WERI-Rb-1 (cell line): ENCODE results near the gene ENO3.
A peak's percentile ranks its signal among the peaks of the same experiment; 100 is the strongest.

Experiments used
- DNase-seq: peaks from one replicate; pipeline ENCODE4 v3.0.0-alpha.2; 2020
- H3K27ac ChIP-seq: fragments of 250-450 bp; sonication (Bioruptor Pico); 2 replicates; pipeline ENCODE4 v1.5.1; 2020; ENCODE audit warnings: mild to moderate bottlenecking, moderate library complexity
- H3K27me3 ChIP-seq: fragments of 250-450 bp; sonication (Bioruptor Pico); 2 replicates; pipeline ENCODE4 v1.5.1; 2021; ENCODE audit warnings: mild to moderate bottlenecking, low read depth, moderate library complexity; ENCODE audit not compliant: insufficient read depth, severe bottlenecking
- H3K36me3 ChIP-seq: fragments of 250-450 bp; sonication (Bioruptor Pico); 2 replicates; pipeline ENCODE4 v1.5.1; 2020; ENCODE audit warnings: mild to moderate bottlenecking, moderate library complexity
- H3K4me3 ChIP-seq: 2 replicates; pipeline ENCODE4 v1.5.1; 2011; ENCODE audit warnings: low read depth, mild to moderate bottlenecking, control low read depth, low read length
- H3K9me3 ChIP-seq: fragments of 250-450 bp; sonication (Bioruptor Pico); 2 replicates; pipeline ENCODE4 v1.5.1; 2021; ENCODE audit warnings: mild to moderate bottlenecking, moderate library complexity; ENCODE audit not compliant: severe bottlenecking
- TF ChIP-seq, protein P1 (sequence below): IDR thresholded peaks from 2 replicates; pipeline ENCODE4 v1.5.1; 2011; ENCODE audit warnings: low read depth, mild to moderate bottlenecking, control low read depth, inconsistent platforms, low read length

ENO3 gene

DNA sequence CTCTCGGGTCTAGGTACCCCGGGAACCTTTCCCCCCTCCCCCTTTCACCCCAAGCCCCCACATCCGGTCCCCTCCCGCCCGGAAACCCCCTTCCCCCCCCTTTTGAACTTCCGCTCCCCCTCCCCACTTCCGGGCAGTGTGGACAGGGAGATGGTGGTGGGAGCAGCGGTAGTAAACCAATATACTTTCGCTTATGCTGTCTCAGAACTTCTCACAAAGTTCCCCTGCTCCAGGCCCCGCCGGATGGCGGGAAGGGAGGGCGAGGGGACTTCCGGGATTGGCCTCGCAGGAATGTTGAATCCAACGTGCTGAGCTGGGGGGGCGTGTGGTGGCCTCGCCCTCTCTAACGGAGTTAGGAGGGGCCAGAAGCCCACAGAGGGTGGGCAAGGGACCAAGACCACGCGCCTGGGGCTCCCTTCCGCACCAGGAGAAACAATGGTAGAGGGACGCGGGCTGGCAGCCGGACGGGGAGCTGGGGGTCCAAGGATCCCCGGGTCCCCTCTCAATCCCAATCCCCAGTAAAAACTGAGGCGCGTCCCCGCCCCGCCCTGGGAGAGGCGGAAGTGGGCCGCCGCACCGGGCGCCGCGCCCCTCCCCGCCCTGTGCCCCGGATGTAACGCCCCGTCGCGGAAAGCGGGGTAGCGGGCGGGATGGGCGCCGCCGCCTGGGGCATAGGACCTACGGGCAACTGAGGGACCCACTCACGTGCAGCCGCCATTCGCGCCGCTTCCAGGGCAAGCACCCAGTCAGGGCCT, 3.3 kb upstream of the ENO3 start:
- Histone ChIP-seq H3K9me3 (no peaks in the 10 kb centered on the region), H3K36me3 (peaks cover 53% of the 10 kb centered on the region), H3K27ac (peak overlapping the region; percentile 95), H3K27me3 (no peaks in the 10 kb centered on the region), H3K4me3 (peak overlapping the region; percentile 96)
- TF ChIP-seq, protein P1, sequence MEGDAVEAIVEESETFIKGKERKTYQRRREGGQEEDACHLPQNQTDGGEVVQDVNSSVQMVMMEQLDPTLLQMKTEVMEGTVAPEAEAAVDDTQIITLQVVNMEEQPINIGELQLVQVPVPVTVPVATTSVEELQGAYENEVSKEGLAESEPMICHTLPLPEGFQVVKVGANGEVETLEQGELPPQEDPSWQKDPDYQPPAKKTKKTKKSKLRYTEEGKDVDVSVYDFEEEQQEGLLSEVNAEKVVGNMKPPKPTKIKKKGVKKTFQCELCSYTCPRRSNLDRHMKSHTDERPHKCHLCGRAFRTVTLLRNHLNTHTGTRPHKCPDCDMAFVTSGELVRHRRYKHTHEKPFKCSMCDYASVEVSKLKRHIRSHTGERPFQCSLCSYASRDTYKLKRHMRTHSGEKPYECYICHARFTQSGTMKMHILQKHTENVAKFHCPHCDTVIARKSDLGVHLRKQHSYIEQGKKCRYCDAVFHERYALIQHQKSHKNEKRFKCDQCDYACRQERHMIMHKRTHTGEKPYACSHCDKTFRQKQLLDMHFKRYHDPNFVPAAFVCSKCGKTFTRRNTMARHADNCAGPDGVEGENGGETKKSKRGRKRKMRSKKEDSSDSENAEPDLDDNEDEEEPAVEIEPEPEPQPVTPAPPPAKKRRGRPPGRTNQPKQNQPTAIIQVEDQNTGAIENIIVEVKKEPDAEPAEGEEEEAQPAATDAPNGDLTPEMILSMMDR, result no peak
- DNase-seq, result peak; percentile 50

DNA sequence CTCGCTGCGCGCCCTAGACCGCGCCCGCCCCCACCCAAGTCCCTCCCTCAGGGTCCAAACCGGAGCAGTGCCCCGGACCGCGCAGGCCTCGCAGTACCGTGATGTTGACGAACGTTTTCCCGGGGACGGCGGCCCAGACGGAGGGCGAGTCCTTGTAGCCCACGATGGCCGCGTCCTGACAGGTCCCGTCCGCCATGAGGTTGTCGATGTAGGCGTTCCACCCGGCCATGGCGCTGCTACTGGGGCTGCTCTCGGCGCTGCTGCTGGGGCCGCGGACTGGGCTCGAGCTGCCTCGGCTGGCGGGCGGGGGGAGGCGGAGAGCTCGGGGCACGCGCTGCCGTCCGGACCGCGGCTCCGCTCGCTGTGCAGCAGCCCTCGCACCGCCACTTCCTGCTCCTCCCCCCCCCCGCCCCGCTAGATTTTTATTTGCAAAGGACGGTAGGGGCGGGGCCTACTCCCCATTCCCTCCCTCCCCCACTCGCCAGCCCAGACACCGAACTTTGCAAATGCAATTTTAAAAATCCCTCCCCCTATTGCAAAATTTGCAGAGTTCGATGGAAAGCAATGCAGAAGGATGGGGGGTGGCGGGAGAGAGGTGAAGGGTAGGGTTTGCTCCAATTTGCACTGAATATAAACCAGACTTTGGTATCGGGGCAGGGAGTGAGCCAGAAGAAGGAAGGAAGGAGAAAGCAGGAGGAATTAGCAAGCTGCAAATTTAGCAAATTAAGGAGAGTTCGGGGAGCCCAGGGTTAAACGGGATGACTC, 2.6 kb upstream of the ENO3 start, which contains the start of gene PFN1:
Gene PFN1, minus strand, starts transcription at position 365 of the 765 bp plus-strand sequence. Its CDS starts 136 bp downstream, at position 229.
- TF ChIP-seq, protein P1, result no peak
- DNase-seq, result peak; percentile 85
- peaks cover 49% of the 10 kb centered on the region for H3K36me3 ChIP-seq
- H3K9me3 ChIP-seq, result no peaks in the 10 kb centered on the region
- peak within 1 kb of the TSS; percentile 96 for H3K4me3 ChIP-seq
- H3K27me3 ChIP-seq, result no peaks in the 10 kb centered on the region
- peak within 1 kb of the TSS; percentile 95 for H3K27ac ChIP-seq

DNA sequence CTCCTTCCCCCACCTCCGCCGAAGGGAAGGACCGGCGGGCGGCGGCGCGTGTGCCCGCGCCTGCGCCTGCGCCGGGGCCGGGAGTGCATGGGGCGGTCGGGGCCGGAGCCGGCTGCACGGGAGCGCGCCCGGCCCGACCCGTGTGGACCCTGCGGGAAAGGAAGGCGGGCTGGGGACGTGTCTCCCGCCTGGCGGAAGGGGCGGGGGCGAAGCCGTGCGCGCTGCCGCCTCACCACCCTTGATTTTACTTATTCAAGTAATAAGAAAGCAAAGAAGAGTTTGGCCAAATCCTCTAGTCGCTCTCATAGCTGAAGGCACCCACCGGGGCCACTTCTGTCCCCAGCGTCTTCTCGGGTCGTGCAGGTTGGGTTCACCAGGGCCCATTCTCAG, 2.0 kb upstream of the ENO3 start:
- H3K27me3 ChIP-seq, result no peaks in the 10 kb centered on the region
- TF ChIP-seq, protein P1, result no peak
- no peaks in the 10 kb centered on the region for H3K9me3 ChIP-seq
- H3K4me3 ChIP-seq, result peak overlapping the region; percentile 96
- H3K27ac ChIP-seq, result peak overlapping the region; percentile 95
- peak; percentile 86 for DNase-seq
- H3K36me3 ChIP-seq, result peaks cover 43% of the 10 kb centered on the region

DNA sequence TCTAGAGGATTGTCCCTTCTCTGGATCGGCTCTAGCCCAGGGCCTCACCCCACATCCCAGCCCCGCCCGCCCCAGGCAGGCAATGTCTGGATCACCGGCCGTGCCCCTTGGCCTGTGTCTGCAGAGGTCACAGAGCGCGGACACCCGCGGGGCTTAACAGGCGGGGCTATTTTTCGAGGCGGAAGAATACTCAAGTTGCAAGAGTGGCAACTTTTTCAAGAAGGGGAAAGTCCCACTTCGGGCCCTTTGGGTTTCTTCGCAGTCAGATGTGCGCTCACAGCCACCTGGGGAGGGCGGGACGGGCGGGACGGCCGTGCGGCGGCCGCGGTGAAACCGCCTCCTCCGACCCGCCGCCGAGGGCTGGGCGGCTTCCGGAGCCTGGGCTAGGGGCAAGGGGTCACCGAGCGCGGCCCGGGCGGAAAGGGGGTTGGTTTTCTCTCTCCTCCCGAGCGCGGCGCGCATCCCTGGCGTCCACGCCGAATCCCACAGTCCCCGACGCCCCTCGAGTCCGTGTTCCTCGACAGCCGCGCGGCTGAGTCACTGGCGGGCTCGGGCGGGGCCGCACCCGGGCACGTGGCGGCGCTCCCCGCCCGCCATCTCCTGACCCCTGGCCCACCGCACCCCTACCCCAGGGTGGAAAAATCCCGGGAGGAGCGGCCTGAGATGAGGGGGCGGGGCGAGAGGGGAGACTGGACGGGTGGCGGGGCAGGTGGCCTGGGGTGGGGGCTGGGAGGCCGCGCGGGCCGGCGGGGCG, 1.4 kb upstream of the ENO3 start:
- Histone ChIP-seq H3K27ac (peak overlapping the region; percentile 95), H3K4me3 (peak overlapping the region; percentile 96), H3K9me3 (no peaks in the 10 kb centered on the region), H3K36me3 (peaks cover 40% of the 10 kb centered on the region), H3K27me3 (no peaks in the 10 kb centered on the region)
- TF ChIP-seq, protein P1, result no peak
- peak; percentile 82 for DNase-seq

DNA sequence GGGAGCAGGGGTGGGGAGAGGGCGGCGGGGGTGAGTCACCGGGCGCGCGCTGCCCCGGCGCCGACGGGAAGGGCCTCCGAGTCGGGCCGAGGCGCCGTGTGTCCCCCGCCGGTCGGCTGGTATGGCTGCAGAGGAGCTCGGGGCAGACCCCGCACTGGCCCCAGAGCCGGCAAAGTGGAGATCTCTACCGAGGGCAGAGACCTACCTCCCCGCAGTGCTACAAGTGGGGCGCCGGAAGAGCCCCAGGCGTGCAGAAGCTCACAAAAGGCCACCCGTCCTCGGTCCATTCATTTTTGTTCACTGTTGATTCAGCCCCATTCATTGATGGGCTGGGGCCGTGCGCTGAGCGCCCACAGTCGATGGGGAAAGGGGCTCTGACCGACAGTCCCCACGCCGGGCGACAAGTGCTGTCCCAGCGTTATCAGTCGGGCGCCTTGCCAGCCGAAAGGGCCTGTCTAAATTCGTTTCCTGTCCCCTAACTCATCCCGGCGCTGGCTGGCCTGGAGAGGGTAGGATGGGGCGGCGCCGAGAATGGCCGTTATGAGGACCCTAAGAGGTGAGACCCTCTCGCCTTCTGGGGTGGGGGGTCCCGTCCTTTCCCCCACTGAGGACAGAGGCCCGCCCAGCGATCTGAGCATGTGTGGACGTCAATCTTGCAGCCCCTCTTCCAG, 709 bp upstream of the ENO3 start:
- TF ChIP-seq, protein P1, result no peak
- no peak for DNase-seq
- H3K27me3 ChIP-seq, result no peaks in the 10 kb centered on the region
- no peaks in the 10 kb centered on the region for H3K9me3 ChIP-seq
- H3K27ac ChIP-seq, result peak overlapping the region; percentile 95
- peak overlapping the region; percentile 62 for H3K4me3 ChIP-seq
- peaks cover 36% of the 10 kb centered on the region for H3K36me3 ChIP-seq
